Posterior vena cava (tissue), 2 donors: Measurements from ENCODE around the gene SPI1. TPM values are rescaled to one million over a fixed set of nuclear protein-coding genes. Genes with fewer than 3 reads are reported as not detected.

Source experiments
- DNase-seq: peaks from one replicate; pipeline ENCODE4 v3.0.0-alpha.2; 2020; ENCODE audit warnings: low spot score
- intact Hi-C, 2 donors: fragments of 100-400 bp; cut with DNase I; formaldehyde crosslinking; loops; one replicate each; pipeline versions ENCODE4 v1.14.1 to v1.14.2; 2022 to 2023
- total RNA-seq, 2 donors: library from RNA; stranded (reverse); fragmentation: NEBNext Ultra II Directional; extraction: Animal tissue kit (Norgen Biotek cat#: 25700); gene quantifications; one replicate each; pipeline ENCODE4 v1.2.1, GENCODE V29; 2021
- donor health status: DM: yes; HTN: yes; CAD: no.
- donor health status: DM: yes; HTN: yes; CAD: no.

Gene SPI1
- total RNA-seq, 2 donors from 2014 or later: 27.7 to 47.0 TPM

DNA sequence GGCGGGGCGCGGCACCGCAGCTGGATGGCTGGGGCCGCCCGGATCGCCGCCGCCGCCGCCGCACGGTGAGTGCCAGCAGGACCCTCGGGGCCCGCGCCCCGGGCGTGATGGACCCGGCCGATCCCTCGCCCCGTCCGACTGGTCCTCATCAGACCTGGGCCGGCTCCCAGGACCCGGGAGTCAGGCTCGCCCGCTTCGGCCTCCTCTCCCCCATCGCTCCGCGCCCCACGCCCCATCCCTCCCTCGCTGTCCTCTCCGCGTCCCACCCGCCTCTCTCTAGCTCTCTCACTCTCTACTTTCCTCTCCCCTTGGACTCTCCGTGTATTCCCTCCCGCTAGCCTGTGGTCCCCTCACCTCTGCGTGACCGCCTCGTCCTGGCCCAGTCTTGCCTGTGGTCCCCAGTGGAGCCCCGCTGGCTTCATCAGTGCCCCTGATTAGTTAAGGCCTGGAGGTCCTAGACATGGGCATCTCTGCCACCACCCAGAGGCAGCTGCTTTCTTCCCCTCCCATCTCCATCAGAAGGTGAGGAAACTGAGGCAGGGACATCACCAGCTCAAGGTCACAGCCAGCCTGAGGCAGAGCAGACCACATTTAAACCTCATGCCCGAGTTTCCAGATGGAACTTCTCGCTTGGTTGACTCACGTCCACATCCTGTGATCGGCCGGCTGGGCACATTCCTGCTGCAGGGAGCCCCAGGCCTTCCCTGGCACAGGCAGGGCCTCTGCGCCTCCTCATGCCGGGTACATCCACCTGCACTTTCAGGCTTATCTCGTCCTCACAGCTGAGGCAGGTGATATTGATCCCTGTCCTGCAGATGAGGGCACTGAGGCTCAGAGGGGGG lies 30.5 kb upstream of the SPI1 start:
- intact Hi-C loops: no loop called here
- peak; percentile 91 for DNase-seq

DNA sequence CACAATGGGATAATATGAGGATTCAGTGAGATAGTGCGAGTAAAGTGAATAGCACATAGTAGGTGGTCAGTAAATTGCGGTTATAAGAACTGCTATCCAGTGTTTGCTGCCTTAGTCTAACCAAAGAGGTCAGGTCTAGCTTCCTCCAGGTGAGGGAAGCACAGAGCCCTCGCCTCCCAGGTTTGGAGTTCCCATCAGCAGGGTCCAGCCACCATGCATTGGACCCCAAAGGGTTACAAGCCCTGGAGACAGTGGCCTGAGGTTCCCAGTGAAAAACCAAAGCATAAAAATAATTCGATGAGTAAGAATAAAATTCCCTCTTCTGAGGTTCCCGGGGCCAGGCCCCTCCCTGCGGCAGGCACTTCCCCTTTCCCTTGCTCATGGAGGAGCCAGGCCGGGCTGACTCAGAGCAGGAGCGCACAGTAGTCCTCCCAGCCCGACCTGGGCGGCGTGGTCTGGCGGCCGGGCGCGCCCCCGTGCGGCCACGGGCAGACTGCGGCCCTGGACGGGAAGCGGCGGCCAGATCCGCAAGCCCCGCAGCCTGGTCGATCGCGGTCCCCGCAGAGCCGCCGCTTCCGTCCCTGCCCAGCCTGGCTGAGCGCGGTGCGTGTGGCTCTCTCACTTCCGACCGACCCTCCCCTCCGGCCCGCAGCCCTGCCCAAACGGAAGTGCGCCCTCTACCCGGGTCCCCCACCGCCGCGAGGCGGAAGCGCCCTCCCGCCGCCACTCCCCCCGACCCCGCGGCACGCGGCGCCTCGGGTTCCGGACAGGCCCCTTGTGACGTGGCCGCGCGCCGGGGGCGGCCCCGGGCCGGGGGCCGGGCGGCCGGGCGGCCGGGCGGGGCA lies 29.6 kb upstream of the SPI1 start, which contains the start of gene SLC39A13:
Gene SLC39A13 (plus strand): TSS at position 845 of the 845 bp plus-strand sequence. CDS start 1,505 bp downstream, outside the sequence.
- DNase-seq: peak; percentile 99
- intact Hi-C loops: no loop called here

DNA sequence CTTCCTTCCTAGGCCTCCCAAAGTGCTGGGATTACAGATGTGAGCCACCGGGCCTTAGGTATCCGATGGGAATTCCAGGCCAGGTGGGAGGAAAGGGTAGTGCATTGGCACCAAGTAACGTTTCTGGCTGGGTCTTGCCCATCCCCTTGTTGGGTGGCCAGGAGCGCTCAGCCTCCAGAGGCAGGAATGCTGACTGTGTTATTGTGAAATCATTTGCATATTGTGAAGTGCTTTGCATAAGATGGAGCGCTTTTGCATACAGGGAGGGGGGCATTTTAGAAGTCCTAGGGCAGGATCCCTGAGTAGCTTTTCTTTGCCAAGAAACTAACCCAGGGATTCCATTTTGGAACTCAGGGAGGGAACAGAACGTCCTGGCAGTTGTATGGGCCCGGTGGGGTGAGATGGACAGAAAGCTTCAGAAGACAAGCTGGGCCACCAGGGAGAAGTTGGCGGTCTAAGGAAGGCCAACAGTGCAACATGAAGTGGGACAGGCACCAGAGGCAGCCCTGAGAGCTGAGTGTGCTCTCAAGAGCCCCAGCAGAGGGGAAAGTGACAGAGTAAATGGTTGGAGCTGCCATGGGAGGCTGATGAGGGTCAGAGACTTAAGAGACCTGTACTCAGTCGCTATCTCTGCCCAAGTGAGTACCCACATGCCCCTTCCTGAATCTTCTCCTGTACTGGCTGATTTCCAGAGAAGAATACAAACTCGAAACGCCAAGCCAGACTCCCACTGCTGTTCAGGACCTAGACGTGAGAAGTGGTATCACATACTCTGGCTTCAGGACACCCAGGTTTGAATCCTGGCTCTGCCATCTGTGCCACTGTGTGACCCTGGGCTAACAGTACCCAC lies 28.8 kb upstream of the SPI1 start:
- intact Hi-C loops: no loop called here
- no peak for DNase-seq

DNA sequence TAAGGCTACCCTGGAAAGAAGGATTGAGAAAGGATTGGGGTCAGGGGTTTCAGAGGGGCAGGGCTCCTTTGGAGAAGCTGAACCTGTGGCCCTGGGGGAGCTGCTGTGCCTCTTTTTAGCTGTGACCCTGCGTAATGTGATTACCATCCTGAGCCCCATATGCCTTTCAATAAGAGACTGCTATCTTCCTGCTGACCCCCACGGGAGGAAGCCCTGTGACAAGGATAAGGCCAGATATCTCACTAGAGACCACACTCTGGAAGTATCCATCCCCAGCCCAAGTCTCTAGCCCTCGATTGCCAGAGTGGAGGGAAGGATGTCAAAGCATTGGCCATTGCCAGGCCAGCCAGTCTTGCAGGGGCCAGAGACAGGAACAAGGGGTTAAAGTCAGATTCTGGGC lies 25.2 kb upstream of the SPI1 start:
- intact Hi-C loops: no loop called here
- DNase-seq: no peak

DNA sequence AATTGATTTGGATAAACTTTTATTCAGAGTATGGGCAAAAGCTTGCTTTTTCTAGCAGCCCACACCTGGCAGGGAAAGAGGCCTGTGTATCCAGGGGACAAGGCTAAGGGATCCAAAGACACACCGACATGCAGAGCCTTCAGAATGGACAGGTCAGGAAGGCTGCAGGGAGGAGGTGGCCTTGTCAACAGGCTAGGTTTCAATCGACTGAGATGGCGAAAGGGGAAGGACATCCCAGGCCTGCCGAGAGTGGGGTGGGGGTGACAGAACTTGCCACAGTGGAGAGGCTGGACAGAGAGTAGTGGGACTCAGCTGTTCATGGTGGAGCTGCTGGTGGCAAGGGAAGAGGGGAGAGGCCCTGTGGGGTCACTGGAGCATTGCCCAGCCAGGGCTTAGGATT lies 24.8 kb upstream of the SPI1 start:
- intact Hi-C loops: no loop called here
- no peak for DNase-seq

- DNase-seq: no peak
- intact Hi-C loops: no loop called here
Observed at GRCh38 chr11:47400768-47401279, 22.5 kb upstream of the SPI1 start.

- intact Hi-C loops: no loop called here
- no peak for DNase-seq
Observed at GRCh38 chr11:47399860-47400767, 21.8 kb upstream of the SPI1 start.

DNA sequence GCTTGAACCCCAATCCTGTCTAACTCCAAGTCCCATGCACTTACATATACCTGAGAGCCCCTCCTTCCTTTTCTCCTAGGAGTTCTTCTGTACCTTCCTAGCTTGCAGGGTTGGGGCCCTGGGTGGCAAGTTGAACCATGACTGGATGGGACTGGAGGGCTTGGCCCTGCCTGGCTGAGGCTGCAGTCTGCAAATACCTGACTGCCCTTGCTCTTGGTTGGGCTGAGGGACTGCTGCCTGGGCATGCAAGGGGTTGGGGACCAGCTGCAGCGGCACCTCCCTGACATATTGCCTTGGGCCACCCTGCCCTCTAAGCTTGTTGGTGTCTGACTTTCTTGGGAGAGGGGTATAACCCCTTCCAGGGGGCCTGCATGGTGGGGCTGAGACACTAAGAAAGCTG lies 20.2 kb upstream of the SPI1 start:
- DNase-seq: no peak
- intact Hi-C loops: no loop called here

GRCh38 chr11:47398011-47398410 lies 19.7 kb upstream of the SPI1 start:
- intact Hi-C loops: no loop called here
- DNase-seq: no peak

DNA sequence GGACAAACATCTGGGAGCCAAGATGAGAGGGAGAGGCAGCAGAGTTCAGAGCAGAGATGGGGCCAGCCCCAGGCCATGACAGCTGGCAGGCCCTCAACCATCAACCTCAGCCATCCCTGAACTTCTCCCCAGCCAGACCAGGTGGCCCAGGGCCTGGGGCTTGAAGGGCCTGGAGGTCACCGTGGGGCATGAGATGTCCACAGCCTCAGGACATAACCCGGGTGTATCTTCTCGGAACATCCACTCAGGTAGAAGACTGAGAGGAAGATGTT lies 17.6 kb upstream of the SPI1 start:
- DNase-seq: no peak
- intact Hi-C loops: no loop called here

GRCh38 chr11:47395223-47396048 lies 17.1 kb upstream of the SPI1 start:
- intact Hi-C loops: no loop called here
- peak; percentile 76 for DNase-seq

- peak; percentile 92 for DNase-seq
- intact Hi-C loops: no loop called here
Observed at GRCh38 chr11:47394322-47395222, 16.2 kb upstream of the SPI1 start.

GRCh38 chr11:47394050-47394321 lies 15.6 kb upstream of the SPI1 start:
- intact Hi-C loops: no loop called here
- DNase-seq: peak; percentile 82

- DNase-seq: peak; percentile 86
- intact Hi-C loops: no loop called here
Observed at GRCh38 chr11:47393163-47394049, 15.1 kb upstream of the SPI1 start.

DNA sequence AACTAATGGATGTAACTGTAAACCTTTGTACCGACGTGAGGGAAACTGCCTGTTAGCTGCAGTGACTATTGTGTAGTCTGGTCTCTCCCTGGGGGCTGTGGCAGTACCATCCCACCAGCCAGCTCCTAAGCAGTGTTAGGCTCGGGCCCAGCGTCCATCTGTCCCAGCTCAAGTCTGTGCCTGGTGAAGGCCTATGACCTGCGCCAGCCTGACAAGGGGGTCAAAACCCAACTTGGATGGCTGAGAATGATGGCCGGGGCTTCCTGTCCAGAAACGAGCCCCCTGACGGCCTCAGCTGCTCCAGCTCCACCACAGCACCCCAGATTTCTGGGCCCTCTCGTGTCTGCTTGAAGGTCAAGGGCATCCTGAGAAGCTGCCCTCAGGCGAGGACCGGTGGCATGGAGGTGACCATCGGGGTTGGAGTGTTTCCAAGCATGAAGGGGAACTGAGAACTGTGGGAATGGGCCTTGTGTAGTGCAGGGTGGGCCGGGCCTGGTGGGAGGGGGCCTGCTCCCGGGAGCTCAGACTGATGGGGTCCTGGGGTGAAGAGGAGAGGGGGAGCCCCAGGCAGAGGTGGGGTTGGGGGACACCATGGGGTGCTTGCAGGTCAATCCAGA lies 14.3 kb upstream of the SPI1 start:
- DNase-seq: peak; percentile 66
- intact Hi-C loops: no loop called here
